ENCODE measurements around the gene CMC2. TPM values are rescaled to one million over a fixed set of nuclear protein-coding genes. Genes with fewer than 3 reads are reported as not detected.

Gene CMC2
- total RNA-seq (2014; rRNA removed; shearing (Covaris generic)): 197 and 288 TPM in 2 replicates

- peak; percentile 96 for DNase-seq (ENCODE audit: low spot score)
Measured at GRCh38 chr16:81006813-81007695, at the start of gene CMC2, which contains the start of gene CENPN. Gene CMC2, minus strand, starts transcription at chr16:81006885. Its CDS starts 9,491 bp downstream, at chr16:80997394. Gene CENPN, plus strand, starts transcription at chr16:81007214. Its CDS starts 4,726 bp downstream, at chr16:81011940.

- DNase-seq (ENCODE audit: low spot score): no peak
Measured at GRCh38 chr16:81053761-81054160, 47.1 kb upstream of the CMC2 start.

- DNase-seq (ENCODE audit: low spot score): no peak
Measured at GRCh38 chr16:81042821-81043220, 36.1 kb upstream of the CMC2 start.

GRCh38 chr16:81041696-81042095 is 35.0 kb upstream of the CMC2 start:
- DNase-seq (ENCODE audit: low spot score): no peak

- DNase-seq (ENCODE audit: low spot score): no peak
Measured at GRCh38 chr16:81040842-81041241, 34.2 kb upstream of the CMC2 start.

GRCh38 chr16:81040131-81040530 is 33.4 kb upstream of the CMC2 start:
- no peak for DNase-seq (ENCODE audit: low spot score)

- DNase-seq (ENCODE audit: low spot score): peak; percentile 9
Measured at GRCh38 chr16:81036751-81037350, 30.2 kb upstream of the CMC2 start.

GRCh38 chr16:81035975-81036750 is 29.5 kb upstream of the CMC2 start:
- DNase-seq (ENCODE audit: low spot score): peak; percentile 11

GRCh38 chr16:81035398-81035974 is 28.8 kb upstream of the CMC2 start, which contains the start of gene ATMIN:
Gene ATMIN, plus strand, starts transcription at chr16:81035842. Its CDS starts 29 bp downstream, at chr16:81035871.
- peak; percentile 63 for DNase-seq (ENCODE audit: low spot score)

GRCh38 chr16:81029930-81030604 is 23.4 kb upstream of the CMC2 start:
- DNase-seq (ENCODE audit: low spot score): no peak

- DNase-seq (ENCODE audit: low spot score): no peak
Measured at GRCh38 chr16:81026429-81026828, 19.7 kb upstream of the CMC2 start.

- no peak for DNase-seq (ENCODE audit: low spot score)
Measured at GRCh38 chr16:81018496-81018895, 11.8 kb upstream of the CMC2 start.

GRCh38 chr16:81014672-81015071 is 8.0 kb upstream of the CMC2 start:
- DNase-seq (ENCODE audit: low spot score): no peak

- no peak for DNase-seq (ENCODE audit: low spot score)
Measured at GRCh38 chr16:81012974-81013373, 6.3 kb upstream of the CMC2 start.

GRCh38 chr16:81008505-81008789 is 1.8 kb upstream of the CMC2 start:
- no peak for DNase-seq (ENCODE audit: low spot score)

GRCh38 chr16:81006211-81006812 is 373 bp downstream of the CMC2 start:
- DNase-seq (ENCODE audit: low spot score): peak; percentile 41

- no peak for DNase-seq (ENCODE audit: low spot score)
Measured at GRCh38 chr16:81005610-81006161, 999 bp downstream of the CMC2 start.

GRCh38 chr16:81004646-81005353 is 1.9 kb downstream of the CMC2 start:
- peak; percentile 54 for DNase-seq (ENCODE audit: low spot score)

- no peak for DNase-seq (ENCODE audit: low spot score)
Measured at GRCh38 chr16:81003610-81004460, 2.9 kb downstream of the CMC2 start.
